ENCODE measurements around the gene ATP6V0E2.

ATP6V0E2 gene

GRCh38 chr7:149870274-149870673, 3.5 kb upstream of the ATP6V0E2 start:
- no peak for DNase-seq (ENCODE audit: low read depth)
- H3K4me3 ChIP-seq (ENCODE audit: low read depth, low read length) = no peak overlapping the region
- TF ChIP-seq POLR2A (IDR thresholded peaks at IDR 0.05; ENCODE audit: extremely low read depth, insufficient read length) = no peak
- TF ChIP-seq, protein P1, sequence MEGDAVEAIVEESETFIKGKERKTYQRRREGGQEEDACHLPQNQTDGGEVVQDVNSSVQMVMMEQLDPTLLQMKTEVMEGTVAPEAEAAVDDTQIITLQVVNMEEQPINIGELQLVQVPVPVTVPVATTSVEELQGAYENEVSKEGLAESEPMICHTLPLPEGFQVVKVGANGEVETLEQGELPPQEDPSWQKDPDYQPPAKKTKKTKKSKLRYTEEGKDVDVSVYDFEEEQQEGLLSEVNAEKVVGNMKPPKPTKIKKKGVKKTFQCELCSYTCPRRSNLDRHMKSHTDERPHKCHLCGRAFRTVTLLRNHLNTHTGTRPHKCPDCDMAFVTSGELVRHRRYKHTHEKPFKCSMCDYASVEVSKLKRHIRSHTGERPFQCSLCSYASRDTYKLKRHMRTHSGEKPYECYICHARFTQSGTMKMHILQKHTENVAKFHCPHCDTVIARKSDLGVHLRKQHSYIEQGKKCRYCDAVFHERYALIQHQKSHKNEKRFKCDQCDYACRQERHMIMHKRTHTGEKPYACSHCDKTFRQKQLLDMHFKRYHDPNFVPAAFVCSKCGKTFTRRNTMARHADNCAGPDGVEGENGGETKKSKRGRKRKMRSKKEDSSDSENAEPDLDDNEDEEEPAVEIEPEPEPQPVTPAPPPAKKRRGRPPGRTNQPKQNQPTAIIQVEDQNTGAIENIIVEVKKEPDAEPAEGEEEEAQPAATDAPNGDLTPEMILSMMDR (IDR thresholded peaks at IDR 0.05; ENCODE audit: low read depth, low read length) = no peak
- TF ChIP-seq MYC (IDR thresholded peaks at IDR 0.05; ENCODE audit: low read depth, low read length) = no peak
- TF ChIP-seq MAX (IDR thresholded peaks at IDR 0.05; ENCODE audit: low read depth, low read length) = no peak

DNA sequence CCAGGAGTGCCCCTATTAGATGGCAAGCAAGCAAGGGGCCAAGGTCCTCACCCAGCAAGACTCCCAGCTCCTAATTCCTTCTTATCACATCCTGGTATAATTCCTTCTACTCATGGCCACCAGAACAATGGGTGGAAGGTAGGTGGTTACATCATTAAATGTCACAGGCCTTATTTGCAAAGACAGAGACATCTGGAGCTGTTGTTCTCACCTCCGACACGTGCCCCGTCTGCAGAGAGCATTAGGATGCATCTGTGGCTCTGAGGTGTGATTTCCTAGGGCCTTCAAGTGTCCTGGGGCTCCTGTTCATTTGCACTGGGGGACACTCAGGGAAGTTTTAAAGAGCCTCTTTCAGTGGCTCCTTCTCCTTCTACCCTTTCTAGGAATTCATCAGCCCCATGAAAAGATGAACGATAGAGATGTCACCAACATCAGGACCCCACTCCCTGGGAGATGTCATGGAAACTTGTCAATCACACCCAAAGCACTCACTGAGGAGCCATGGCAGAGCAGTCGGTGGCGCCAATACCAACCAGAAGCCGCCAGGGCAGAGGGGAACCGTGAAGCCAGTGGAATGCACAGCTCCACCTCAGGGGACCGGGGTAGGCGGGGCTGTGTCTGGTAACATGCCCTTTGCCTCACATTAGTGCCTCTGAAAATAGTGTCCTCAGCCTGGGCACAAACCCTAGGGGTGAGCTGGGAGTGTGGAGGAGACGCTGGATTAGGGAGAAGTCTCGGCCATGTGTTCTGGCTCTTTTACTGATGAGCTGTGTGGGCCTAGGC, 2.9 kb upstream of the ATP6V0E2 start:
- DNase-seq (ENCODE audit: low read depth) = no peak
- no peak overlapping the region for H3K4me3 ChIP-seq (ENCODE audit: low read depth, low read length)
- TF ChIP-seq, protein P1 (IDR thresholded peaks at IDR 0.05; ENCODE audit: low read depth, low read length) = no peak
- TF ChIP-seq POLR2A (IDR thresholded peaks at IDR 0.05; ENCODE audit: extremely low read depth, insufficient read length) = no peak
- TF ChIP-seq MYC (IDR thresholded peaks at IDR 0.05; ENCODE audit: low read depth, low read length) = no peak
- TF ChIP-seq MAX (IDR thresholded peaks at IDR 0.05; ENCODE audit: low read depth, low read length) = no peak

GRCh38 chr7:149871576-149871975, 2.2 kb upstream of the ATP6V0E2 start:
- H3K4me3 ChIP-seq (ENCODE audit: low read depth, low read length) = no peak overlapping the region
- no peak for DNase-seq (ENCODE audit: low read depth)
- TF ChIP-seq MAX (IDR thresholded peaks at IDR 0.05; ENCODE audit: low read depth, low read length) (no peak), POLR2A (IDR thresholded peaks at IDR 0.05; ENCODE audit: extremely low read depth, insufficient read length) (no peak), MYC (IDR thresholded peaks at IDR 0.05; ENCODE audit: low read depth, low read length) (no peak)
- TF ChIP-seq, protein P1 (IDR thresholded peaks at IDR 0.05; ENCODE audit: low read depth, low read length) = no peak

- no peak for TF ChIP-seq MYC (IDR thresholded peaks at IDR 0.05; ENCODE audit: low read depth, low read length)
- TF ChIP-seq POLR2A (IDR thresholded peaks at IDR 0.05; ENCODE audit: extremely low read depth, insufficient read length) = no peak
- peak; percentile 52 for DNase-seq (ENCODE audit: low read depth)
- H3K4me3 ChIP-seq (ENCODE audit: low read depth, low read length) = peak overlapping the region; percentile 60
These were observed 1.2 kb upstream of the ATP6V0E2 start for GRCh38 chr7:149872419-149873073.

- H3K4me3 ChIP-seq (ENCODE audit: low read depth, low read length) = peak overlapping the region; percentile 60
- TF ChIP-seq MYC (IDR thresholded peaks at IDR 0.05; ENCODE audit: low read depth, low read length) (no peak), POLR2A (IDR thresholded peaks at IDR 0.05; ENCODE audit: extremely low read depth, insufficient read length) (no peak), MAX (IDR thresholded peaks at IDR 0.05; ENCODE audit: low read depth, low read length) (no peak)
- TF ChIP-seq, protein P1 (IDR thresholded peaks at IDR 0.05; ENCODE audit: low read depth, low read length) = no peak
- no peak for DNase-seq (ENCODE audit: low read depth)
These were observed 338 bp downstream of the ATP6V0E2 start for GRCh38 chr7:149873970-149874643.

DNA sequence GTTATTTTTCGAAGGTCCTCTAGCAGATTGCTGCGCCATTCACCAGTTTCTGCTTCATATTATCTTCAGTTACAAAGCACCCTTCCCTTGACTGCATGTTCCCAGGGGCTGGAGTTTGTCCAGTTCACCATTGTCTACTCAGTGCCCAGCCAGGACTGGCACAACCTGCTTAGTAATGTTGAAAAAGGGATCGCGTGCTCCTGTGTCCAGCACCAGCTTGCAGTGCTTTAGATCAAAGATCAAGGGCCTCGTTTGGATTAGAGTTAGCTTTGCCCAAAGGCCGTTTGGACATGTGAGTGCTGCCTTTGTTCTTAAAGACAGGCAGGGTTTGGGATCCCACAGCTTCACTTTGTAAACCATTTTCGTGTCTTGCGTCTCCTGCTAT, 867 bp downstream of the ATP6V0E2 start:
- H3K4me3 ChIP-seq (ENCODE audit: low read depth, low read length) = peak overlapping the region; percentile 60
- TF ChIP-seq MYC (IDR thresholded peaks at IDR 0.05; ENCODE audit: low read depth, low read length) = no peak
- TF ChIP-seq MAX (IDR thresholded peaks at IDR 0.05; ENCODE audit: low read depth, low read length) = no peak
- TF ChIP-seq, protein P1 (IDR thresholded peaks at IDR 0.05; ENCODE audit: low read depth, low read length) = no peak
- TF ChIP-seq POLR2A (IDR thresholded peaks at IDR 0.05; ENCODE audit: extremely low read depth, insufficient read length) = no peak

More for the DNA sequence above, 867 bp downstream of the ATP6V0E2 start:
- DNase-seq (ENCODE audit: low read depth) = no peak
